NCI-H1436 (cell line): ENCODE data around the gene MFSD6L.
A peak's percentile ranks its signal among the peaks of the same experiment; 100 is the strongest.

Experiments used
- DNase-seq: peaks from one replicate; lab custom pipeline; 2025; lab: John Stamatoyannopoulos, UW

The MFSD6L gene

DNA sequence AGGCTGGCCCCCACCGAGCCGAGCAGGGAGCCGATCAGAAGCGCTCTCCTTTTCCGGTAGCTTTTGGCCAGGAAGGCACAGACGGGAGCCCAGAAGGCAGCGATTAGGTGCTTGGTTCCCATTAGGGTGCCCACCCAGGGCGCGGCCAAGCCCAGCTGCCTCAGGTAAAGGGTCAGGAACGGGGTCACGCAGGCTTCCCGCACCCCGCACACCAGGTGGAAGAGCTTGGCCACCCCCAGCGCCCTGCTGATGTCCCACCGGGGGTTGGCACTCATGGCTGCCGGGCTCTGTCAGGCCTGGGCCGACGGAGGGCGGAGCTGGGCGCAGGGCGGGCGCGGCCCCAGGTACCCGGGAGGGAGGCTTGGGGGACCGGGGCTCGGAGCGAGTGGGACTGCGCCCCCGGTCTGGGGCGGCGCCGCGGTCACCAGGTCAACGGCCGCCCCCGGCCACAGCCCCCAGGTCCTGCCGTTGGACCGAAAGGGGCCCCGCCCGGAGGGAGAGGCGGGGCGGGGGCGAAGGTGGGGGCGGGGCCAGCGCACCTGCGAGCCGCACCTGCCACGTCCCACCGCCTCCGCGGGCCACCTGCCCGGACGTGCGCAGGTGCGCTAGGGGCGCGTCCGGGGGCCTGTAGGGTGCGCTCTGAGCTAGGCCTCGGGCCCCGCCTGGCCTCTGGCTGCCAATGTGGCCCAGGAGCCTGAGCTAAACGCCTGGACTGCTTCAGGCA, at the start of gene MFSD6L:
Gene MFSD6L (minus strand): TSS at position 520 of the 724 bp plus-strand sequence. CDS start 245 bp downstream, at position 275.
- DNase-seq, result peak; percentile 4

DNA sequence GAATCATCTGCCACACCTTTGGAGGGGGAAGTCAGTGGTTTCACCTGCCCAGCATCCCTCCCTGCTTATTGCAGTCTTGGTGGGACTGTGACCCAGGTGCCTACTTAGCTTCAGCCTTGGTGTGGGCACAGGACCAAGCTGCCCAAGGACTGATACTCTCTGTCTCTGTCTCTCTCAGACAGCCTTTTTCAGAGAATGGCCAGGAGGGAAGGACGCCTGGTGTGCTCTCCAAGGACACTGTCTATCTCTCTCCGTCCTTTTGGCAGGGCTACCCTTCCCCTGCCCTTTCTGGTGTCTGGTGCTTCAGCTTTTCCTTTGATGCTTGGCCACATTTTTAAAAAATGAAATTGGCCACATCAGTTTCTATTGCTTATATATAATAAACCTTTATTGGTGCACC, 48.7 kb upstream of the MFSD6L start:
- no peak for DNase-seq

- DNase-seq, result no peak
Measured at GRCh38 chr17:8846768-8847211, 47.6 kb upstream of the MFSD6L start.

- no peak for DNase-seq
Measured at GRCh38 chr17:8844229-8845218, 45.4 kb upstream of the MFSD6L start.

- DNase-seq, result no peak
Measured at GRCh38 chr17:8843344-8843743, 44.2 kb upstream of the MFSD6L start.

GRCh38 chr17:8841844-8842243, 42.7 kb upstream of the MFSD6L start:
- DNase-seq, result no peak

- no peak for DNase-seq
Measured at GRCh38 chr17:8839410-8839935, 40.3 kb upstream of the MFSD6L start.

GRCh38 chr17:8838551-8839095, 39.5 kb upstream of the MFSD6L start:
- DNase-seq, result no peak

DNA sequence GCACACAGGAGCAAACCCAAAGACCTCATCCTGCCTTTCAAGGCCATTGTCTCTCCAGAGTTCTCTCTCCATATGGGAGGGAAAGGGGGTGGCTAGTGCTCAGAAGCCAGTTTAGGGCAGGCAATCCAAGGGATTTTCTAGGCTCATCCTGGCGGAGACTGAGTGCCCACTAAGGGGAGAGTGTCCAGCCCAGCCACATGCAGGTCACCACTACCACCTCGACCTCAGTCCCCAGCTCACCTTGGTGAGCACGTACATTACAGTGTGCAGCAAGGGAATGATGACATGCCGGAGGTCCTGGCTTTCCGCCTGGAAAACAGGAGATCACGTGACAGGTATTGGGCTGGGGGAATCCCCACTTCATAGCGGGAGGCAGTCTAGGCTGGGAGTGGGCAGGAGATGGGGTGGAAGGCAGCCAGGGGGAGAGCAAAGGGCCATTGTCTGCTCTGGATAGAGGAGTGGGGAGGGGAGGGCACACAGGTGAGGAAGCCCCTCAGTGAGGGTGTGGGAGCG, 38.5 kb upstream of the MFSD6L start:
- no peak for DNase-seq

DNA sequence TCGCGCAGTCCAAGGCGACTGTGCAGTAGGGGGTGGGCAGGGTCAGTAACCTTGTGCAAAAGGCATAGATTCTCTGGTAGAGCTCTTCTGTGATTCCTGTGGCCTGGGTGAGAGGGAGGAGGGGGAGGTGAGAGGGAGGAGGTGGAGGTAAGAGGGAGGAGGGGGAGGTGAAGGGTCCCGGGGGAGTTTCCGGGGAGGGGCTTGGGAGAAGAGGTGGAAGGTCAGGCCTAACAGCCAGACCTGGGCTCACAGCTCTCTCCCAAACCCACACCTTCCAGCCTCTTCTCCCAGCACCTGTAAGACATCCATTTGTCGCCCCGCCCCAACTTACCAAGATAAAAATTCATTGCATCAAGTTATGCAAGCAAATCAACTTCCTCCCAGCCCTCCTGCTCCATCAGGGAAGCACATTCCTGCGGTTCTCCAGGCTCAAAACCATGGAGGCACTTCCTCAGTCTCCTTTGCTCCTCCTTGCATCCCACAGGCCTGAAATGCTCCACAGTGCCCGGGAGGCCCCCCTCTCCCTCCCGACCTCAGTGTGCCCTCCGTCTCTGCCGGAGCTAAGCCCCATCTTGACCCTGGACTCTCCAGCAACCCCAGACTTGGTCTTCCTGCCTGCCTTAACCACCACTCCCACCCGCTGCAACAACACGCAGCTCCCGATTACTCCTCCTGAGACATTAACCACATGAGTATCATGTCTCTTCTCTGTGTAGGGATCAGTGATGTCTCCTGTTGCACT, 37.8 kb upstream of the MFSD6L start:
- no peak for DNase-seq

DNA sequence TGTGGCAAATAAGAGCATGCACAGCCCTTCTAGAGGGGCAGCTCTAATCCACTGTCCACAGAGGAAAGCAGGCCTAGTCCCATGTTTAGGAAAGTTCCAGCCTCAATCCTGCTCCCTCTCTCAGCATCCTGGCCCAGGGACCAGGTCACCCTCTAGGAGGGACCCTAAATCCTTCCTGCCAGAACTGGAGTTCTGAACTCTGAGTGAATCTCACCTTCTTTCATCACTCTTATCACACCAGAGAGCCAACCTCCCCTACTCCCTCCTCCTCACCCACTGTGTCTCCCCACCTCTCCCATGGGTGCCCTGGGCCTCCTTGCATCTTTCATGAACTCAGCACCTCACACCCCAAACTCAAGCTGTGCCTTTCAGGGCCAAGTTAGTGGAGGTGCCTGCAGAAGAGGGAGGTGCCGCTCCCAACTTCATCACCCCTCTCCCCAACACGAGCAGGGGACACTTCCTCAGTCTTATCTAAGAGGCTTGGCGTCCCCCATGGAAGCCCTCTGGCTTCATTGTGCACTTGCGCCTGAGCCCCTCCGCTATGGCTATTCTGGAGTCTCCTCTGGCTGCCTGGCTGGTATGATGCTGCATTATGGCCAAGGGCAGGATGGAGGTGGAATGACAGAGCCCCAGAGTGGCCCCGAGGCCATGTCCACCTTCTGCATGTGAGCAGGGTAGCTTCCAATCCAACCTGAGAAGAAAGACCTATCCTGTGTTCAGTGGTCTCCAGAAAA, 36.6 kb upstream of the MFSD6L start:
- DNase-seq, result no peak

DNA sequence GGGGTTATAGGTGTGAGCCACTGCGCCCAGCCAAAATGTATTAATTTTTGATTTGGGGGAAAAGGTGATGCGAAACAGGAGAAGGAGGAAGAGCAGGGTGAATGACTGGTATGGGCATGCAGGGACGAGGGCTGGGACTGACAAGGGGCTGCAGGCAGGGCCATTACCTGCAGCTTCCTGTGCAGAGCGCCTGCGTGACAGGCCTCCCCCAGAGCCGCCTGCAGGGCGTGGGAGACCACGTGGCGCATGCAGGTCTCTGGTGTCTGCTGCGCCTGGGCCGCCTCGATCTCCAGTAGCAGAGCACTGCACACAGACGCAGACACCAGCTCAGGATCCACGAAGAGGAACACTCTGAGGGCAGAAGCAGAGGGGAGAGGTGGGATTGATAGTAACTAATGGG, 35.9 kb upstream of the MFSD6L start:
- DNase-seq, result no peak

- no peak for DNase-seq
Measured at GRCh38 chr17:8832711-8833352, 33.7 kb upstream of the MFSD6L start.

DNA sequence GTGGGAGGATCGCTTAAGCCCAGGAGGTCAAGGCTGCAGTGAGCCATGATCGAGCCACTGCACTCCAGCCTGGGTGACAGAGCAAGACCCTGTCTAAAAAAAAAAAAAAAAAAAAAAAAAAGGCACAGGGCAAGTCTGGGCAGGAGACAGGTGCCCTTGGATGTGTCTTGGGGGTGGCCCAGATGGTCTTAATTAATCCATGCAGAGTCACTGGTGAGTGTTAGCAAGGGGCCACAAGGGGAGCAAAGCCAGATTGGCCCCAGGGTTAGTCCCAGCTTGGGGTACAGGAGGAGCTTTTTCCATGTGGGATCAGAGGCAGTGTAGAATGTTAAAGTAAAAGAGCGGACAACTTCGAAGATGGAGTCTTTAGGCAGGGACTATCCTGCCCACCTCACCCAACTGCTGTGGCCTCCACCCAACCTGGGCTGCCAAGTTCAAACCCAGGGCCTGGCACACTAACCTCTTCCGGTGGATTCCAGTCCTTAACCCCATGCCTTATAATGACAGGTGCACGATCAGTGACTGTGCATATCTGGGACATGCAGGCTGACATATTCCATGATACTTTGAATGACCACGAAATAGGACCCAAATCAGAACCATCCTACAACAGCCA, 32.2 kb upstream of the MFSD6L start:
- DNase-seq, result no peak

- DNase-seq, result no peak
Measured at GRCh38 chr17:8830141-8830540, 31.0 kb upstream of the MFSD6L start.

- no peak for DNase-seq
Measured at GRCh38 chr17:8829036-8829941, 30.1 kb upstream of the MFSD6L start.

DNA sequence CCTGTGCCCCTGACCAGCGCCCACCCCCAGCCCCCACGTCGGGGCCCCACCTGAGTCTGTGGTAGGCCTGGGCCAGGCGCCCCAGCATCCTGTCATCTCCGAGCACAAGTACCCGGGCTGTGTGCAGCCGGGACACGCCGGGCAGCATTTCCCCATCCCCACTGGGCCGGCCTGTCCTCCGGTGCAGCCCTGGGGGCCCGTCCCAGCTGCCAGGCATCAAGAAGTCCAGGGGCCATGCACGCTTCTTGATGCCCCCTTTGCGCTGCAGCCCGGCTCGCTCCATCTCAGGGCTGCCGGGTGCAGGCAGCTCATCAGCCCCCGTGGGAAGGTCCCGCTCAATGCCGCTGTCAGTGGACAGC, 29.3 kb upstream of the MFSD6L start:
- DNase-seq, result no peak

GRCh38 chr17:8826808-8827435, 27.8 kb upstream of the MFSD6L start:
- DNase-seq, result no peak
